Nephron (organoid): ENCODE data around the gene ZBTB2.

Experiments used
- H3K27ac Mint-ChIP-seq, 3 experiments: 2 replicates each; pipeline ENCODE4 v1.8.0; 2020; ENCODE audit warnings: mixed read lengths in 3 of 3, mild to moderate bottlenecking in 2 of 3, moderate library complexity in 1 of 3
- H3K27me3 Mint-ChIP-seq: 2 replicates; pipeline ENCODE4 v1.8.0; 2021; ENCODE audit warnings: low read depth, mild to moderate bottlenecking, moderate library complexity, mixed read lengths
- H3K36me3 Mint-ChIP-seq: 2 replicates; pipeline ENCODE4 v1.8.0; 2020; ENCODE audit warnings: low read depth, mixed read lengths
- H3K4me1 Mint-ChIP-seq: 2 replicates; pipeline ENCODE4 v1.8.0; 2020; ENCODE audit warnings: mixed read lengths
- H3K4me3 Mint-ChIP-seq, 3 experiments: 2 replicates each; pipeline ENCODE4 v1.8.0; 2020; ENCODE audit warnings: mild to moderate bottlenecking in 3 of 3, mixed read lengths in 3 of 3, moderate library complexity in 2 of 3
- H3K9me3 Mint-ChIP-seq: 2 replicates; pipeline ENCODE4 v1.8.0; 2020; ENCODE audit warnings: mixed read lengths
- TF ChIP-seq, protein P1 (sequence below), 3 experiments: fragments of 200-600 bp; sonication (generic); IDR thresholded peaks; one replicate each; pipeline ENCODE4 v1.5.0; 2021; ENCODE audit warnings: antibody characterized with exemption in 3 of 3; ENCODE audit not compliant: unreplicated experiment in 3 of 3

The ZBTB2 gene

DNA sequence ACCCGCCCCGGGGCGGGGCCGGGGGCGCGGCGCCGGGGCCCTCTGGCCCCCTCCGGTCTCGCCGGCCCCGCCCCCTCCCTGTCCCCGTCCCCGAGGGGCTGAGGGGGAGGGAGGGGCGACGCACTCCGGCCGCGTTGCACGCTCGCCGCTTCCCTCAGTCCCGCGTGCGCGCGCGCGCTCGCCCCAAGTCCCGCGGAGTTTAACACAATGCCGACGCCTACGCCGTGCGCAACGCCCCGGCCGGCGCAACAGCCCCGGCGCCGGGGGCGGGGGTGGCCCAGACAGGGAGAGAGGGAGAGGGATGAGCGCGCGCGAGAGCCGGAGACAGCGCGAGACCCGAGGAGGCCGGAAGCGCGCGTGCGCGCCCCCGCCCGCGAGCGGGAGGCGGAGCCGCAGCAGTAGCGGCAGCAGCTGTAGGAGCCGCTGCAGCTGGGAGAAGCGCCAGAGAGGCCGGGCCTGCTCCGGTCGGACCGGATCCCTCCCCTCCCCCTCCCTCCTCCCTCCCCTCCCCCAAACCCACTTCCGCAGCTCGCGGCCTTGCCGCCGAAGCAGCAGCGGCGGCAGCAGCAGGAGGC, 996 bp downstream of the ZBTB2 start:
- H3K9me3 Mint-ChIP-seq: no peaks in the 10 kb centered on the region
- TF ChIP-seq, protein P1, sequence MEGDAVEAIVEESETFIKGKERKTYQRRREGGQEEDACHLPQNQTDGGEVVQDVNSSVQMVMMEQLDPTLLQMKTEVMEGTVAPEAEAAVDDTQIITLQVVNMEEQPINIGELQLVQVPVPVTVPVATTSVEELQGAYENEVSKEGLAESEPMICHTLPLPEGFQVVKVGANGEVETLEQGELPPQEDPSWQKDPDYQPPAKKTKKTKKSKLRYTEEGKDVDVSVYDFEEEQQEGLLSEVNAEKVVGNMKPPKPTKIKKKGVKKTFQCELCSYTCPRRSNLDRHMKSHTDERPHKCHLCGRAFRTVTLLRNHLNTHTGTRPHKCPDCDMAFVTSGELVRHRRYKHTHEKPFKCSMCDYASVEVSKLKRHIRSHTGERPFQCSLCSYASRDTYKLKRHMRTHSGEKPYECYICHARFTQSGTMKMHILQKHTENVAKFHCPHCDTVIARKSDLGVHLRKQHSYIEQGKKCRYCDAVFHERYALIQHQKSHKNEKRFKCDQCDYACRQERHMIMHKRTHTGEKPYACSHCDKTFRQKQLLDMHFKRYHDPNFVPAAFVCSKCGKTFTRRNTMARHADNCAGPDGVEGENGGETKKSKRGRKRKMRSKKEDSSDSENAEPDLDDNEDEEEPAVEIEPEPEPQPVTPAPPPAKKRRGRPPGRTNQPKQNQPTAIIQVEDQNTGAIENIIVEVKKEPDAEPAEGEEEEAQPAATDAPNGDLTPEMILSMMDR (IDR thresholded peaks at IDR 0.05; ENCODE audit: unreplicated experiment in 3 of 3): no peak
- peak overlapping the region; percentile 73 to 84 (median 82) for H3K4me3 Mint-ChIP-seq
- peaks cover 16% of the 10 kb centered on the region for H3K36me3 Mint-ChIP-seq
- H3K27me3 Mint-ChIP-seq: no peaks in the 10 kb centered on the region
- peaks cover 31% of the 10 kb centered on the region for H3K4me1 Mint-ChIP-seq
- peak overlapping the region; percentile 68 to 99 (median 96) for H3K27ac Mint-ChIP-seq

DNA sequence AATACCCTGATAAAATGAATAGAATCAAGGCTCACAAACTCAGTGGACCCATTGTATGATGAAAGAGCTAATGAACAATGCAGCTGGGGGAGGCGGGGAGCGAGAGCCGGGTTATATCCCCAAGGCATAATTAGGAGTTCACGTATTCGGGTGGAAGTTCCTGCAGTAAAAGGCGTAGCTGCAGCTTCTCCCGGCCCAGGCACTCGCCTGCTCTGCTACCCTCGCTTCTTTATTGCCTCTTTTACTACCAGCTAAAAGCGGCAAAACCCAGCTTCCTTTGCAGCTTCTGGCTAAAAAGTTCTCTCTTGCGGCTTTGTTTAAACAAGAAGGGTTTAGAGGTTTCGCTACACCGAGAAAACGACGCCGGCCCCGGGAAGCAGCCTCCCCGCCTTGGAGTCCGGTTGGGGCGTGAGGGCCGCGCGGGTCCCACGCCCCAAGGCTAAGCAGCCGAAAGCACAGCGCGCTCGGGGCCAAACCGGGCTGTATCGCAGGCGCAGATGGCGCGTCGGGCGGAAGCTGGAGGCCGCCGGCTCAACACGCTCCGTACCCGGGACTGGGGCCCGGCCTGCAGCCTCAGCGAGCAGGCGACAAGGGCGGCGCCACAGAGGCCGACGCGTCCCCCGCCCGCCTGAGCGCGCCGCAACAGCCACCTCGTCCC, 1.6 kb downstream of the ZBTB2 start:
- Mint-ChIP-seq H3K9me3 (no peaks in the 10 kb centered on the region), H3K36me3 (peaks cover 13% of the 10 kb centered on the region), H3K4me1 (peaks cover 26% of the 10 kb centered on the region), H3K4me3 (peak overlapping the region; percentile 91 to 95 (median 94)), H3K27me3 (no peaks in the 10 kb centered on the region), H3K27ac (peak overlapping the region; percentile 96 to 99 (median 98))
- TF ChIP-seq, protein P1 (IDR thresholded peaks at IDR 0.05; ENCODE audit: unreplicated experiment in 3 of 3): no peak

- peaks cover 24% of the 10 kb centered on the region for H3K4me1 Mint-ChIP-seq
- H3K4me3 Mint-ChIP-seq: peak overlapping the region; percentile 91 to 95 (median 94)
- TF ChIP-seq, protein P1 (IDR thresholded peaks at IDR 0.05; ENCODE audit: unreplicated experiment in 3 of 3): no peak
- H3K27ac Mint-ChIP-seq: peak overlapping the region; percentile 96 to 99 (median 98)
- no peaks in the 10 kb centered on the region for H3K27me3 Mint-ChIP-seq
- peaks cover 12% of the 10 kb centered on the region for H3K36me3 Mint-ChIP-seq
- no peaks in the 10 kb centered on the region for H3K9me3 Mint-ChIP-seq
Measured at GRCh38 chr6:151388997-151389617, 2.3 kb downstream of the ZBTB2 start.

DNA sequence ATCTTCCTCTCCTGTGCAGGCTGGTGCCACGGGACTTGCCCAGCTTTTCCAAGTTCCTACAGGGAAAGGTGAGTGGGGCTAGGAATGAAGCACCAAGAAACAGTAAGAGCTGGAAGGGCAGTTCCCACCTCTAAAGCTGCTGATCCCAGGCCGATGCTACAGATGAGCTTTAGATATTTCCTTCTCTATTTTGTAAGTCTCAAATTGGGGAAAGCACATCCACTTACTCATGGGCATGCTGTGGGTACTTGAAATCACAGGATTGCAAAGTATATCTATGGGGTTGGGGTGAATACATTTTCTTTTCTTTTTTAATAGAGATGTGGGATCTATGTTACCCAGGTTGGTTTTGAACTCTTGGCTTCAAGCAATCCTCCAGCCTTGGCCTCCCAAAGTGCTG, 3.1 kb downstream of the ZBTB2 start:
- peaks cover 16% of the 10 kb centered on the region for H3K4me1 Mint-ChIP-seq
- TF ChIP-seq, protein P1 (IDR thresholded peaks at IDR 0.05; ENCODE audit: unreplicated experiment in 3 of 3): no peak
- peaks cover 8% of the 10 kb centered on the region for H3K36me3 Mint-ChIP-seq
- H3K9me3 Mint-ChIP-seq: no peaks in the 10 kb centered on the region
- peak overlapping the region in 2 of 3 experiments; percentile 61 to 83 for H3K27ac Mint-ChIP-seq
- H3K4me3 Mint-ChIP-seq: peak overlapping the region; percentile 40 to 51 (median 42)
- no peaks in the 10 kb centered on the region for H3K27me3 Mint-ChIP-seq

- TF ChIP-seq, protein P1 (IDR thresholded peaks at IDR 0.05; ENCODE audit: unreplicated experiment in 3 of 3): no peak
- H3K9me3 Mint-ChIP-seq: no peaks in the 10 kb centered on the region
- peak overlapping the region in 2 of 3 experiments; percentile 37 to 41 for H3K4me3 Mint-ChIP-seq
Measured at GRCh38 chr6:151387175-151387970, 4.0 kb downstream of the ZBTB2 start.

More at GRCh38 chr6:151387175-151387970, 4.0 kb downstream of the ZBTB2 start:
- Mint-ChIP-seq H3K27ac (peak overlapping the region in 1 of 3 experiments; percentile 15), H3K27me3 (no peaks in the 10 kb centered on the region), H3K4me1 (peaks cover 8% of the 10 kb centered on the region), H3K36me3 (peaks cover 4% of the 10 kb centered on the region)
